Gastroesophageal sphincter (tissue), 4 donors: ENCODE results near the gene DISP2. TPM values are rescaled to one million over a fixed set of nuclear protein-coding genes. Genes with fewer than 3 reads are reported as not detected.

ENCODE experiments used
- ATAC-seq: fragments of 150-250 bp; one replicate; pipeline ENCODE4 v1.9.1; 2016; ENCODE audit warnings: mild to moderate bottlenecking, moderate library complexity
- H3K27ac ChIP-seq, 4 donors: fragments of 200-600 bp; sonication (generic) in 3 of 4; 1 replicate in 3 of 4; 2 replicates in 1 of 4; pipeline ENCODE4 v1.5.1; 2016 to 2019
- H3K27me3 ChIP-seq: fragments of 200-600 bp; sonication (generic); one replicate; pipeline ENCODE4 v1.5.1; 2019
- H3K36me3 ChIP-seq, 2 donors: fragments of 200-600 bp; sonication (generic); one replicate each; pipeline ENCODE4 v1.5.1; 2019; ENCODE audit warnings: control low read depth in 1 of 2
- H3K4me1 ChIP-seq, 3 donors: fragments of 200-600 bp; sonication (generic); 1 replicate in 2 of 3; 2 replicates in 1 of 3; pipeline ENCODE4 v1.5.1; 2016 to 2019; ENCODE audit warnings: control low read depth in 2 of 3
- H3K4me3 ChIP-seq, 2 donors: fragments of 200-600 bp; sonication (generic); one replicate each; pipeline ENCODE4 v1.5.1; 2019; ENCODE audit warnings: mild to moderate bottlenecking in 1 of 2, moderate library complexity in 1 of 2
- H3K9me3 ChIP-seq, 3 donors: fragments of 200-600 bp; sonication (generic); one replicate each; pipeline ENCODE4 v1.5.1; 2017 to 2019; ENCODE audit warnings: control low read depth in 2 of 3
- EP300 ChIP-seq: sonication (generic); formaldehyde crosslinking; IDR thresholded peaks from one replicate; pipeline ENCODE4 v1.6.1; 2017; ENCODE audit warnings: antibody characterized with exemption, mild to moderate bottlenecking
- POLR2A ChIP-seq, 2 donors: fragments of 450-650 bp; IDR thresholded peaks; one replicate each; pipeline ENCODE4 v1.6.1; 2017; ENCODE audit warnings: antibody characterized with exemption in 2 of 2, mild to moderate bottlenecking in 2 of 2, moderate library complexity in 1 of 2
- POLR2AphosphoS5 ChIP-seq: sonication (generic); formaldehyde crosslinking; IDR thresholded peaks from one replicate; pipeline ENCODE4 v1.6.1; 2017; ENCODE audit warnings: antibody characterized with exemption
- WGBS, 2 donors: methylation state at CpG; one replicate each; pipeline ENCODE4 v1.1.5; 2018; ENCODE audit warnings: low coverage in 1 of 2; 5-methylcytosine and 5-hydroxymethylcytosine counted together
- total RNA-seq, 4 donors: library from RNA; depleted of rRNA; stranded (reverse); fragments of >200 nt; gene quantifications; one replicate each; pipeline ENCODE4 v1.1.0, GENCODE V29; 2016
- TF ChIP-seq, protein P1 (sequence below), 4 experiments: fragments of 200-600 bp in 2 of 4; fragments of 450-650 bp in 2 of 4; sonication (generic) in 1 of 4; IDR thresholded peaks; one replicate each; pipeline ENCODE4 v1.5.1; 2017 to 2019; ENCODE audit warnings: antibody characterized with exemption in 4 of 4, mild to moderate bottlenecking in 2 of 4, moderate library complexity in 2 of 4

DISP2 gene
- total RNA-seq, 4 donors from 2014 or later = 0.07 to 0.19 (median 0.15) TPM

DNA sequence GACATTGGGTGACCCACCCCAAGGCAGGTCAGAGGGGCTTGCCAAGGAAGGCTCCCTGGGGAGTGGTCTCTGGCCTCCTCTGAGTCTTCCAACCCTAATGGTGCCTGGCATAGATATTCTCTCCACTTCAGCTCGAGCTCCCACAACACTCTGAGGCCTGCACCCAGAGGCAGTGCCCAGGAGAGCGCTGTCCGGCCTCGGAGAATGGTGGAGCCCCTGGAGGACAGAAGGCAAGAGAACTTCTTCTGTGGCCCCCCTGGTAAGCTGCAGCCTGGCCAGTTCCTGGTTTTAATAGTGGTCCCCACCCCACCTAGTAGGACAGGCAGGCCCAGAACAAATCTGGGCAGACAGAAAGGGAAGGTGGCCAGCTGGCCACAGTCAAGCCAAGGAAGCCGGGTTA, 7.0 kb downstream of the DISP2 start:
- no peaks in the 10 kb centered on the region for H3K36me3 ChIP-seq
- H3K27ac ChIP-seq = no peak overlapping the region
- H3K4me3 ChIP-seq = no peak overlapping the region
- no peaks in the 10 kb centered on the region for H3K9me3 ChIP-seq
- H3K27me3 ChIP-seq = no peaks in the 10 kb centered on the region
- ATAC-seq = no peak
- peaks cover 0 to 23% (median 0%) of the 10 kb centered on the region in 3 donors for H3K4me1 ChIP-seq
- no CpG with 5 or more reads among the region's 5 CpGs for WGBS, 2 donors
- TF ChIP-seq, protein P1, sequence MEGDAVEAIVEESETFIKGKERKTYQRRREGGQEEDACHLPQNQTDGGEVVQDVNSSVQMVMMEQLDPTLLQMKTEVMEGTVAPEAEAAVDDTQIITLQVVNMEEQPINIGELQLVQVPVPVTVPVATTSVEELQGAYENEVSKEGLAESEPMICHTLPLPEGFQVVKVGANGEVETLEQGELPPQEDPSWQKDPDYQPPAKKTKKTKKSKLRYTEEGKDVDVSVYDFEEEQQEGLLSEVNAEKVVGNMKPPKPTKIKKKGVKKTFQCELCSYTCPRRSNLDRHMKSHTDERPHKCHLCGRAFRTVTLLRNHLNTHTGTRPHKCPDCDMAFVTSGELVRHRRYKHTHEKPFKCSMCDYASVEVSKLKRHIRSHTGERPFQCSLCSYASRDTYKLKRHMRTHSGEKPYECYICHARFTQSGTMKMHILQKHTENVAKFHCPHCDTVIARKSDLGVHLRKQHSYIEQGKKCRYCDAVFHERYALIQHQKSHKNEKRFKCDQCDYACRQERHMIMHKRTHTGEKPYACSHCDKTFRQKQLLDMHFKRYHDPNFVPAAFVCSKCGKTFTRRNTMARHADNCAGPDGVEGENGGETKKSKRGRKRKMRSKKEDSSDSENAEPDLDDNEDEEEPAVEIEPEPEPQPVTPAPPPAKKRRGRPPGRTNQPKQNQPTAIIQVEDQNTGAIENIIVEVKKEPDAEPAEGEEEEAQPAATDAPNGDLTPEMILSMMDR (IDR thresholded peaks at IDR 0.05) = no peak
- no peak for TF ChIP-seq EP300
- no peak for TF ChIP-seq POLR2AphosphoS5
- no peak for TF ChIP-seq POLR2A (IDR thresholded peaks at IDR 0.05)

DNA sequence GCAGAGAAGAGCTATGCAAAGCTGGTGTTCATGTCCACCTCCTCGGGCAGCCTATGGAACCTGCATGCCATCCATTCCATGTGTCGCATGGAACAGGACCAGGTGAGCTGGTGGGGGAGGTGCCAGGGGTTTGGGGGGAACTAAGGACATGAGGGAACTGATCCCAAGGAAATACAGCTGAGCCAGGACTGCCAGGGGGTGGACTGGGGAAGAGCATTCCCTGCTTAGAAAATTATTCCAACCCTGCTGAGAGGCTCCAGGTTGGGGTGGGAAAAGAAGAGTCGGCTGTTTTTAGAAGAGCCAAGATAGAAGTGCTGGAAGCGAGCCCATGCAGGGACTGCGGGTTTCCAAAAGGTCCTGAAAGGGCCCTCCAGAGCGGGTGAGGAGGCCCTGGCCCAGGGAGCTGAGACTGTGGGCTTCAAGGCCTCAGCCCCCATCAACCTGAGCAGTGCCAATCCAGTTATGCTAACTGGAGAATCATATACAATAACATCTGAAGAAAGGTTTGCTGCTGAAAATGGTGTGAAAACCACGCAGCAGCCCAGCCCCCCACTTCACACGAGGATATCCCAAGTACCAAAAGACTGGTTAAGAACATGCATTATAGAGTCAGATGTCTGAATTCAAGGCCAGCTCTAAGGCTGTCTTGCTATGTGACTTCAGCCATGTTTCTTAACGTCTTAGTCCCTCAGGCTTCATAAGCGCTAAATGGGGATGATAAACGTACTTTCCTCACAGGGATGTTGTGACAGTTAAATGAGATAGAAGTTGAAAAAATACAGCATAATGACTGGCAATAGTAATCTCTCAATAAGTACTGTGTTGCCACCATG, 7.8 kb downstream of the DISP2 start:
- Histone ChIP-seq H3K27me3 (no peaks in the 10 kb centered on the region), H3K36me3 (no peaks in the 10 kb centered on the region), H3K4me3 (no peak overlapping the region), H3K9me3 (no peaks in the 10 kb centered on the region), H3K4me1 (peaks cover 0 to 23% (median 0%) of the 10 kb centered on the region in 3 donors), H3K27ac (no peak overlapping the region)
- no peak for TF ChIP-seq POLR2A (IDR thresholded peaks at IDR 0.05)
- 80 to 90% methylated on average over 6 to 7 of the region's 11 CpGs for WGBS, 2 donors
- no peak for ATAC-seq

DNA sequence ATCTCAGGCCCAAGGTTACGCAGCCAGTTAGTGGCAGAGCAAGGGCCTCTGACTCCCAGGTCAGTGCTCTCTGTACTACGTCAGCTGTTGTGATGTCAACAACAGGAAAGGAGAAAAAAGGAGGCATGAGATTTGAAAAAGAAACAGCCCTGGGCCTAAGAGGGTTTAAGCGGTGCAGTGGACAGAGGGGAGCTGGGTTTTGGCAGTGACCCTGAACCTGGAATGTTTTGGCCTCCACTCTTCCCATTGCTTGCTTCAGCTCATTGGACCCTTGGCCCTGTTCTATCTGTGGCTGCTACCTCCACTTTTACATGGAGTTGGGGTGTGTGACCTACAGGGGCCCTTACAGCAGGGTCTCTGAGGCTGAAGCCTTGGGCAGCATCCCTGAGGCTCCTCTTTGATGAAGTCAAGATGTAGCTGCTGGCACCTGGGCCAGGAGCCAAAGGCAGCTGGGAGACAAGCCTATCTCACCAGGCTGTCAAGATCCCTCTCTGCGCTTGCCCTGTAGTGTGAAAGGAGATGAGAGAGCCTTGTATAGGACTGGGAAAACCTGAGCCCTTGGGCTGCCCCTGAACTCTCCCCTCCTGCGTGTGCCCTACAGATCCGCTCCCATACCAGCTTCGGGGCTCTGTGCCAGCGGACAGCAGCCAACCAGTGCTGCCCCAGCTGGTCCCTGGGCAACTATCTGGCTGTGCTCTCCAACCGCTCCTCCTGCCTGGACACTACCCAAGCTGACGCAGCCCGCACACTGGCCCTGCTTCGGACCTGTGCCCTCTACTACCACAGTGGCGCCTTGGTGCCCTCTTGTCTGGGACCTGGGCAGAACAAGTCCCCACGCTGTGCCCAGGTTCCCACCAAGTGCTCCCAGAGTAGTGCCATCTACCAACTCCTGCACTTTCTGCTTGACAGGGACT, 8.7 kb downstream of the DISP2 start:
- WGBS, 2 donors = 80 to 95% methylated on average over 3 of the region's 14 CpGs
- no peak for ATAC-seq

DNA sequence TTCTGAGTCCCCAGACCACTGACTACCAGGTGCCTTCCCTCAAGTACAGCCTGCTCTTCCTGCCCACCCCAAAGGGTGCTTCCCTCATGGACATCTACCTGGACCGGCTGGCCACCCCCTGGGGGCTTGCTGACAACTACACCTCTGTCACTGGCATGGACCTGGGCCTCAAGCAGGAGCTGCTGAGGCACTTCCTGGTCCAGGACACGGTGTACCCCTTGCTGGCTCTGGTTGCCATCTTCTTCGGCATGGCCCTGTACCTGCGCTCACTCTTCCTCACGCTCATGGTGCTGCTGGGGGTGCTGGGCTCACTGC, 9.3 kb downstream of the DISP2 start:
- Histone ChIP-seq H3K36me3 (no peaks in the 10 kb centered on the region), H3K27ac (peak overlapping the region in 2 of 4 donors; percentile 52 to 56), H3K9me3 (no peaks in the 10 kb centered on the region), H3K4me3 (peak overlapping the region in 1 of 2 donors; percentile 48), H3K27me3 (no peaks in the 10 kb centered on the region), H3K4me1 (peaks cover 0 to 23% (median 0%) of the 10 kb centered on the region in 3 donors)
- 80% methylated on average over 3 of the region's 5 CpGs; no CpG with 5 or more reads in 1 of the 2 donors for WGBS, 2 donors
- ATAC-seq = no peak
- no peak for TF ChIP-seq POLR2A (IDR thresholded peaks at IDR 0.05)
- TF ChIP-seq POLR2AphosphoS5 = no peak
- TF ChIP-seq, protein P1 (IDR thresholded peaks at IDR 0.05) = no peak
- no peak for TF ChIP-seq EP300

More for the DNA sequence above, 8.7 kb downstream of the DISP2 start:
- H3K27me3 ChIP-seq = no peaks in the 10 kb centered on the region
- H3K4me1 ChIP-seq = peaks cover 0 to 23% (median 0%) of the 10 kb centered on the region in 3 donors
- H3K36me3 ChIP-seq = no peaks in the 10 kb centered on the region
- TF ChIP-seq POLR2A (IDR thresholded peaks at IDR 0.05) = no peak
- TF ChIP-seq, protein P1 (IDR thresholded peaks at IDR 0.05) = no peak
- TF ChIP-seq EP300 = no peak
- TF ChIP-seq POLR2AphosphoS5 = no peak
- H3K4me3 ChIP-seq = no peak overlapping the region
- no peaks in the 10 kb centered on the region for H3K9me3 ChIP-seq
- H3K27ac ChIP-seq = peak overlapping the region in 1 of 4 donors; percentile 52
